ENCODE results near the gene WNT11. TPM values are rescaled to one million over a fixed set of nuclear protein-coding genes. Genes with fewer than 3 reads are reported as not detected.

Gene WNT11
- total RNA-seq, 1 experiment from 2014 or later, result not detected

DNA sequence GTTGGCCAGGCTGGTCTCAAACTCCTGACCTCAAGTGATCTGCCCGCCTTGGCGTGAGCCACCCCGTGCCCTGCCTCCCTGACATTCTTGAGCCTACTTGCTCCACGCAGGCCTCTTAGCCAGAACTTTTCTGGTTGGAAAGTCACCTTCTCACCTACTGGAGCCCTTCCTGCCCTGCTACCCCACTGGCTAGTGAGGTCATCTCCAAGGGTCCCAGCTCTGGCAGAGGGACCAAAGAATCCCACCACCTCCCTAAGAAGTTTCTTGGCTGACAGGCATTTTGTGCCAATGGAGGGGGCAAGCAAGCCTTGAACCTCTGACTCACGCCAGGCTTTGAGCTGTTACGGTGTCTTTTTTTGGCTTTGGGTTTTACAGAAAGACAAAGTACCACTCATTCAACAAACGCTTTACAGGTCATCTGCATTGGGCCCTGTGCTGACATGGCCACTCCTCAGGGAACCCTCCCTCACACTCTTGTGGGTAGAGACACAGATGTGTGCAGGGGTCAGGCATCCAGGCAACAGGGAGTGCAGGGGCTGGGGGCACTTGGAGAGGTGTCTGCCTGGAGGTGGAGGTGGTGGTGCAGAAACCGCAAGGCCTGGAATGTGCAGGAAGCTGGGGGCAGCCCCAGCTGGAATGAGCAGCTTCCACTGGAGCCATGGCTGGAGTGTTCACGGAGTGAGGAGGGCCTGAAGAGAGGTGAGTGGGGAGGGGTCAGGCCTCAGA lies 27.1 kb upstream of the WNT11 start:
- peak overlapping the region; percentile 85 for H3K27ac Mint-ChIP-seq (ENCODE audit: low read depth, unreplicated experiment)
- no peaks in the 10 kb centered on the region for H3K27me3 Mint-ChIP-seq (ENCODE audit: insufficient read depth, unreplicated experiment)
- peaks cover 6% of the 10 kb centered on the region for H3K4me1 Mint-ChIP-seq (ENCODE audit: insufficient read depth, unreplicated experiment)
- H3K36me3 Mint-ChIP-seq (ENCODE audit: insufficient read depth, unreplicated experiment), result peaks cover 21% of the 10 kb centered on the region
- POLR2A ChIA-PET, result interaction anchor here (0.7 to 3.6 kb wide), 10 partner anchors 15 to 1069 kb away, joined by 3 to 20 read pairs (median 5); partner anchors contain the start of gene GDPD4
- H3K4me3 Mint-ChIP-seq (ENCODE audit: unreplicated experiment), result peak overlapping the region; percentile 99
- H3K9me3 Mint-ChIP-seq (ENCODE audit: unreplicated experiment), result no peaks in the 10 kb centered on the region
- intact Hi-C loops (cut with micrococcal nuclease), result no loop called here
- CTCF ChIA-PET, result interaction anchor here (0.6 to 2.0 kb wide), 4 partner anchors 14 to 1115 kb away, joined by 3 to 10 read pairs (median 3); no protein-coding TSS in a partner anchor
- TF ChIP-seq, protein P1, sequence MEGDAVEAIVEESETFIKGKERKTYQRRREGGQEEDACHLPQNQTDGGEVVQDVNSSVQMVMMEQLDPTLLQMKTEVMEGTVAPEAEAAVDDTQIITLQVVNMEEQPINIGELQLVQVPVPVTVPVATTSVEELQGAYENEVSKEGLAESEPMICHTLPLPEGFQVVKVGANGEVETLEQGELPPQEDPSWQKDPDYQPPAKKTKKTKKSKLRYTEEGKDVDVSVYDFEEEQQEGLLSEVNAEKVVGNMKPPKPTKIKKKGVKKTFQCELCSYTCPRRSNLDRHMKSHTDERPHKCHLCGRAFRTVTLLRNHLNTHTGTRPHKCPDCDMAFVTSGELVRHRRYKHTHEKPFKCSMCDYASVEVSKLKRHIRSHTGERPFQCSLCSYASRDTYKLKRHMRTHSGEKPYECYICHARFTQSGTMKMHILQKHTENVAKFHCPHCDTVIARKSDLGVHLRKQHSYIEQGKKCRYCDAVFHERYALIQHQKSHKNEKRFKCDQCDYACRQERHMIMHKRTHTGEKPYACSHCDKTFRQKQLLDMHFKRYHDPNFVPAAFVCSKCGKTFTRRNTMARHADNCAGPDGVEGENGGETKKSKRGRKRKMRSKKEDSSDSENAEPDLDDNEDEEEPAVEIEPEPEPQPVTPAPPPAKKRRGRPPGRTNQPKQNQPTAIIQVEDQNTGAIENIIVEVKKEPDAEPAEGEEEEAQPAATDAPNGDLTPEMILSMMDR (IDR thresholded peaks at IDR 0.05; ENCODE audit: unreplicated experiment), result no peak
- BruUV-seq (replicated peaks), result no TSS peak
- no peak for DNase-seq (ENCODE audit: unreplicated experiment)

GRCh38 chr11:76232026-76232665 lies 25.8 kb upstream of the WNT11 start:
- Mint-ChIP-seq H3K27ac (ENCODE audit: low read depth, unreplicated experiment) (no peak overlapping the region), H3K4me1 (ENCODE audit: insufficient read depth, unreplicated experiment) (peaks cover 6% of the 10 kb centered on the region), H3K36me3 (ENCODE audit: insufficient read depth, unreplicated experiment) (peaks cover 21% of the 10 kb centered on the region), H3K9me3 (ENCODE audit: unreplicated experiment) (no peaks in the 10 kb centered on the region), H3K27me3 (ENCODE audit: insufficient read depth, unreplicated experiment) (no peaks in the 10 kb centered on the region), H3K4me3 (ENCODE audit: unreplicated experiment) (no peak overlapping the region)
- intact Hi-C loops (cut with micrococcal nuclease), result no loop called here
- DNase-seq (ENCODE audit: unreplicated experiment), result no peak
- no TSS peak for BruUV-seq (replicated peaks)
- TF ChIP-seq, protein P1 (IDR thresholded peaks at IDR 0.05; ENCODE audit: unreplicated experiment), result no peak
- CTCF ChIA-PET, result interaction anchor here (2.4 kb wide), 1 partner anchor 23 kb away, joined by 12 read pairs; no protein-coding TSS in a partner anchor
- POLR2A ChIA-PET, result no interaction called here

- no peak for DNase-seq (ENCODE audit: unreplicated experiment)
- no peak overlapping the region for H3K27ac Mint-ChIP-seq (ENCODE audit: low read depth, unreplicated experiment)
- no TSS peak for BruUV-seq (replicated peaks)
- ChIA-PET CTCF (interaction anchor here (1.2 to 2.4 kb wide), 2 partner anchors 22 to 87 kb away, joined by 3 to 12 read pairs; no protein-coding TSS in a partner anchor), POLR2A (no interaction called here)
- H3K27me3 Mint-ChIP-seq (ENCODE audit: insufficient read depth, unreplicated experiment), result no peaks in the 10 kb centered on the region
- intact Hi-C loops (cut with micrococcal nuclease), result no loop called here
- H3K36me3 Mint-ChIP-seq (ENCODE audit: insufficient read depth, unreplicated experiment), result peaks cover 15% of the 10 kb centered on the region
- no peaks in the 10 kb centered on the region for H3K9me3 Mint-ChIP-seq (ENCODE audit: unreplicated experiment)
- TF ChIP-seq, protein P1 (IDR thresholded peaks at IDR 0.05; ENCODE audit: unreplicated experiment), result no peak
- peaks cover 6% of the 10 kb centered on the region for H3K4me1 Mint-ChIP-seq (ENCODE audit: insufficient read depth, unreplicated experiment)
- no peak overlapping the region for H3K4me3 Mint-ChIP-seq (ENCODE audit: unreplicated experiment)
Observed at GRCh38 chr11:76231121-76231738, 24.9 kb upstream of the WNT11 start.

DNA sequence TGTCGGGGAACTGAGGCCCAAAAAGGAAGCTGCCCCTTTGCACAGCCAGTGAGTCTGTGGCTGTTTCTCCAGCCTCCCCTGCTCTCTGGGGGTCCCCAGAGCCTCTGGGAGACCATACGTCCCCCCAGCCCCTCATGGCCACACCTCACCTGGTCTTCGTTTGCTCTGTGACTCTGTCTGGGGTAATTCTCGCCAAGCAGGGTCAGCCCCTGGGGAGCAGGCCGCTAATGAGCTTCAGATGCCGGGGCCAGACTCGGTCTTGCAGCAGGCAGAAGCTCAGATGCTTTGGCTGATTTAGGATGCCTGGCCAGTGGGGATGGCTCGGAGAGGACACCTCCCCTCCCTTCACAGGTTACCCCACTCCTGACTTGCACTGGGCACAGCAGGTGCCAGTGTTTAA lies 24.1 kb upstream of the WNT11 start:
- TF ChIP-seq, protein P1 (IDR thresholded peaks at IDR 0.05; ENCODE audit: unreplicated experiment), result no peak
- Mint-ChIP-seq H3K9me3 (ENCODE audit: unreplicated experiment) (no peaks in the 10 kb centered on the region), H3K27ac (ENCODE audit: low read depth, unreplicated experiment) (no peak overlapping the region), H3K4me1 (ENCODE audit: insufficient read depth, unreplicated experiment) (peaks cover 6% of the 10 kb centered on the region), H3K27me3 (ENCODE audit: insufficient read depth, unreplicated experiment) (no peaks in the 10 kb centered on the region), H3K36me3 (ENCODE audit: insufficient read depth, unreplicated experiment) (peaks cover 6% of the 10 kb centered on the region), H3K4me3 (ENCODE audit: unreplicated experiment) (no peak overlapping the region)
- BruUV-seq (replicated peaks), result no TSS peak
- ChIA-PET CTCF (interaction anchor here (1.2 to 2.4 kb wide), 2 partner anchors 21 to 88 kb away, joined by 3 to 12 read pairs; no protein-coding TSS in a partner anchor), POLR2A (no interaction called here)
- intact Hi-C loops (cut with micrococcal nuclease), result no loop called here
- no peak for DNase-seq (ENCODE audit: unreplicated experiment)
